ENCODE results near the gene EIF4B. TPM values are rescaled to one million over a fixed set of nuclear protein-coding genes. Genes with fewer than 3 reads are reported as not detected.

Gene EIF4B
- total RNA-seq, 1 experiment from 2014 or later = 531 TPM

GRCh38 chr12:53048033-53048779 lies 42.0 kb downstream of the EIF4B start:
- BruUV-seq (replicated peaks) = TSS peak; percentile 29

GRCh38 chr12:53048780-53049401 lies 42.6 kb downstream of the EIF4B start:
- CTCF ChIA-PET = interaction anchor here (1.0 to 2.0 kb wide), 3 partner anchors 13 to 164 kb away, joined by 5 to 14 read pairs (median 6); no protein-coding TSS in a partner anchor
- Histone ChIP-seq H3K9me2 (ENCODE audit: insufficient read depth) (no peaks in the 10 kb centered on the region), H3K4me3 (no peak overlapping the region), H3K9me3 (ENCODE audit: insufficient read depth, low read depth) (no peaks in the 10 kb centered on the region), H2AFZ (no peak overlapping the region), H3K27me3 (ENCODE audit: insufficient read depth, low read depth) (no peaks in the 10 kb centered on the region), H3K36me3 (ENCODE audit: low read depth) (no peaks in the 10 kb centered on the region), H3K27ac (no peak overlapping the region), H4K20me1 (ENCODE audit: insufficient read depth) (peaks cover 10% of the 10 kb centered on the region; the same call in 1 of the 2 replicates), H3K4me2 (no peak overlapping the region), H3K4me1 (replicated peaks; ENCODE audit: insufficient read depth) (peaks cover 36% of the 10 kb centered on the region), H3K79me2 (ENCODE audit: low read depth) (peaks cover 12% of the 10 kb centered on the region), H3F3A (ENCODE audit: insufficient read depth, low read depth) (peaks cover 52% of the 10 kb centered on the region)
- no peak for TF ChIP-seq EZH2 (IDR thresholded peaks at IDR 0.05; ENCODE audit: low read depth)
- no peak; the same call in 1 of the 2 replicates for TF ChIP-seq CTCF (conservative IDR thresholded peaks at IDR 0.05)
- no peak for DNase-seq
- intact Hi-C loops (cut with micrococcal nuclease; ENCODE audit: unreplicated experiment) = loop anchor here (2.0 to 5.0 kb wide), 2 partner anchors 30 to 42 kb away; partner anchors contain the start of genes EIF4B and SPRYD3
- BruUV-seq (replicated peaks) = no TSS peak
- POLR2A ChIA-PET (ENCODE audit: unreplicated experiment) = no interaction called here

More at GRCh38 chr12:53048033-53048779, 42.0 kb downstream of the EIF4B start:
- peak in 1 of 2 experiments; percentile 70 for DNase-seq
- Histone ChIP-seq H4K20me1 (ENCODE audit: insufficient read depth) (peaks cover 10% of the 10 kb centered on the region; the same call in 1 of the 2 replicates), H3K36me3 (ENCODE audit: low read depth) (no peaks in the 10 kb centered on the region), H3K9me3 (ENCODE audit: insufficient read depth, low read depth) (no peaks in the 10 kb centered on the region), H3K4me1 (replicated peaks; ENCODE audit: insufficient read depth) (peaks cover 32% of the 10 kb centered on the region), H3K9me2 (ENCODE audit: insufficient read depth) (no peaks in the 10 kb centered on the region), H2AFZ (no peak overlapping the region), H3K4me2 (no peak overlapping the region), H3F3A (ENCODE audit: insufficient read depth, low read depth) (peaks cover 54% of the 10 kb centered on the region), H3K79me2 (ENCODE audit: low read depth) (peaks cover 11% of the 10 kb centered on the region), H3K4me3 (no peak overlapping the region), H3K27ac (peak overlapping the region; percentile 36), H3K27me3 (ENCODE audit: insufficient read depth, low read depth) (no peaks in the 10 kb centered on the region)
- ChIA-PET POLR2A (ENCODE audit: unreplicated experiment) (interaction anchor here (0.5 to 1.1 kb wide), 7 partner anchors 13 to 1153 kb away, joined by 3 to 26 read pairs (median 3); partner anchors contain the start of gene SPRYD3), CTCF (interaction anchor here (1.0 to 2.0 kb wide), 4 partner anchors 13 to 373 kb away, joined by 4 to 14 read pairs (median 6); no protein-coding TSS in a partner anchor)
- TF ChIP-seq EZH2 (IDR thresholded peaks at IDR 0.05; ENCODE audit: low read depth) (no peak), CTCF (conservative IDR thresholded peaks at IDR 0.05) (no peak; the same call in 1 of the 2 replicates)
- intact Hi-C loops (cut with micrococcal nuclease; ENCODE audit: unreplicated experiment) = loop anchor here (2.0 to 5.0 kb wide), 2 partner anchors 31 to 41 kb away; partner anchors contain the start of genes EIF4B and SPRYD3

- BruUV-seq (replicated peaks) = no TSS peak
- TF ChIP-seq CTCF (conservative IDR thresholded peaks at IDR 0.05) (no peak), EZH2 (IDR thresholded peaks at IDR 0.05; ENCODE audit: low read depth) (no peak)
- Histone ChIP-seq H3K4me2 (no peak within 1 kb of the TSS), H3K36me3 (ENCODE audit: low read depth) (no peaks in the 10 kb centered on the region), H4K20me1 (ENCODE audit: insufficient read depth) (peaks cover 10% of the 10 kb centered on the region; the same call in 1 of the 2 replicates), H2AFZ (no peak within 1 kb of the TSS), H3K4me3 (no peak within 1 kb of the TSS), H3F3A (ENCODE audit: insufficient read depth, low read depth) (peaks cover 57% of the 10 kb centered on the region), H3K79me2 (ENCODE audit: low read depth) (peaks cover 12% of the 10 kb centered on the region), H3K9me2 (ENCODE audit: insufficient read depth) (no peaks in the 10 kb centered on the region), H3K27ac (no peak within 1 kb of the TSS), H3K27me3 (ENCODE audit: insufficient read depth, low read depth) (no peaks in the 10 kb centered on the region), H3K9me3 (ENCODE audit: insufficient read depth, low read depth) (no peaks in the 10 kb centered on the region), H3K4me1 (replicated peaks; ENCODE audit: insufficient read depth) (peaks cover 36% of the 10 kb centered on the region)
- ChIA-PET CTCF (no interaction called here), POLR2A (ENCODE audit: unreplicated experiment) (no interaction called here)
- intact Hi-C loops (cut with micrococcal nuclease; ENCODE audit: unreplicated experiment) = loop anchor here (2.0 to 5.0 kb wide), 3 partner anchors 29 to 248 kb away; partner anchors contain the start of genes EIF4B, MYG1, PFDN5 and SPRYD3
- peak in 1 of 2 experiments; percentile 44 for DNase-seq
Measured at GRCh38 chr12:53049571-53050318, 43.5 kb downstream of the EIF4B start, which contains the start of gene TNS2. TSS of gene TNS2 (plus strand) at chr12:53050065. CDS start at chr12:53050186, 121 bp downstream.
